Upper lobe of left lung (tissue), 4 donors: ENCODE measurements around the gene EFNA5.

Experiments
- CTCF ChIP-seq, 6 experiments: fragments of 450-650 bp in 4 of 6; fragments of 200-600 bp in 2 of 6; sonication (generic) in 2 of 6; IDR thresholded peaks; one replicate each; pipeline ENCODE4 v1.5.1; 2016 to 2019; ENCODE audit warnings: antibody characterized with exemption in 6 of 6
- EP300 ChIP-seq, 4 donors: sonication (generic); formaldehyde crosslinking; IDR thresholded peaks; one replicate each; pipeline ENCODE4 v1.5.1; 2017; ENCODE audit warnings: antibody characterized with exemption in 4 of 4, control low read depth in 2 of 4
- POLR2A ChIP-seq, 4 donors: fragments of 450-650 bp; IDR thresholded peaks; one replicate each; pipeline ENCODE4 v1.5.1; 2016 to 2017; ENCODE audit warnings: antibody characterized with exemption in 4 of 4, mild to moderate bottlenecking in 2 of 4
- POLR2AphosphoS5 ChIP-seq, 2 donors: sonication (generic); formaldehyde crosslinking; IDR thresholded peaks; one replicate each; pipeline ENCODE4 v1.5.1; 2017; ENCODE audit warnings: antibody characterized with exemption in 2 of 2

- TF ChIP-seq CTCF (IDR thresholded peaks at IDR 0.05) = no peak
- no peak for TF ChIP-seq POLR2AphosphoS5 (IDR thresholded peaks at IDR 0.05)
- no peak for TF ChIP-seq EP300 (IDR thresholded peaks at IDR 0.05)
- TF ChIP-seq POLR2A (IDR thresholded peaks at IDR 0.05) = no peak
These were observed 63.5 kb downstream of the EFNA5 start for GRCh38 chr5:107607196-107607595.
